Adrenal gland (tissue), 5 donors: ENCODE results near the gene DPY19L3.

ENCODE experiments used
- POLR2A ChIP-seq, 2 donors: fragments of 450-650 bp; IDR thresholded peaks; one replicate each; pipeline ENCODE4 v1.6.1; 2017; ENCODE audit warnings: antibody characterized with exemption in 2 of 2, mild to moderate bottlenecking in 2 of 2, moderate library complexity in 1 of 2
- TF ChIP-seq, protein P1 (sequence below), 6 experiments: fragments of 450-650 bp in 4 of 6; fragments of 200-600 bp in 2 of 6; sonication (generic) in 1 of 6; IDR thresholded peaks; 1 replicate in 5 of 6; 2 replicates in 1 of 6; pipeline versions ENCODE4 v1.5.1 to v1.8.0; 2016 to 2021; ENCODE audit warnings: antibody characterized with exemption in 6 of 6, mild to moderate bottlenecking in 2 of 6, moderate library complexity in 1 of 6
- donor health status: DM: no; HTN: no; CAD: no.

DNA sequence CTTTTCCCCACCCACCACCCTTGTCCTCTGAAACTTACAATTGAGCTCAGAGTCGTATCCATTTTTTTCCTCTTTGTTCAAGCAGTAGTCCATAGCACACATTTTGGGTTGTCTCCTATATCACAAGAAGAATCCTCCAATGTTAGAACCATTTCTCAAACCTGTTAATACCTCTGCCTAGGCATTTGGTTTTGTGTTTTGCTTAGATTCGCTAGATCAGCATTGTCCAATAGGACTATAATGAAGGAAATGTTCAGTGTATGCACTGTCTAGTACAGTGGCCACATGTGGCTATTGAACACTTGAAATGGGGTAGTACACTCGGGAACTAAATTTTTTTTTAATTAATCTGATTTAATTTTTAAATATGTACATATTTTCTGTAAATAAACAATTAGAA lies 12.6 kb downstream of the DPY19L3 start:
- TF ChIP-seq, protein P1, sequence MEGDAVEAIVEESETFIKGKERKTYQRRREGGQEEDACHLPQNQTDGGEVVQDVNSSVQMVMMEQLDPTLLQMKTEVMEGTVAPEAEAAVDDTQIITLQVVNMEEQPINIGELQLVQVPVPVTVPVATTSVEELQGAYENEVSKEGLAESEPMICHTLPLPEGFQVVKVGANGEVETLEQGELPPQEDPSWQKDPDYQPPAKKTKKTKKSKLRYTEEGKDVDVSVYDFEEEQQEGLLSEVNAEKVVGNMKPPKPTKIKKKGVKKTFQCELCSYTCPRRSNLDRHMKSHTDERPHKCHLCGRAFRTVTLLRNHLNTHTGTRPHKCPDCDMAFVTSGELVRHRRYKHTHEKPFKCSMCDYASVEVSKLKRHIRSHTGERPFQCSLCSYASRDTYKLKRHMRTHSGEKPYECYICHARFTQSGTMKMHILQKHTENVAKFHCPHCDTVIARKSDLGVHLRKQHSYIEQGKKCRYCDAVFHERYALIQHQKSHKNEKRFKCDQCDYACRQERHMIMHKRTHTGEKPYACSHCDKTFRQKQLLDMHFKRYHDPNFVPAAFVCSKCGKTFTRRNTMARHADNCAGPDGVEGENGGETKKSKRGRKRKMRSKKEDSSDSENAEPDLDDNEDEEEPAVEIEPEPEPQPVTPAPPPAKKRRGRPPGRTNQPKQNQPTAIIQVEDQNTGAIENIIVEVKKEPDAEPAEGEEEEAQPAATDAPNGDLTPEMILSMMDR (IDR thresholded peaks at IDR 0.05), result no peak
- TF ChIP-seq POLR2A (IDR thresholded peaks at IDR 0.05), result no peak
